NCI-H510A (cell line): ENCODE measurements around the gene CRTAC1.

Experiments
- DNase-seq: peaks from one replicate; lab custom pipeline; 2025; lab: John Stamatoyannopoulos, UW

The CRTAC1 gene

DNA sequence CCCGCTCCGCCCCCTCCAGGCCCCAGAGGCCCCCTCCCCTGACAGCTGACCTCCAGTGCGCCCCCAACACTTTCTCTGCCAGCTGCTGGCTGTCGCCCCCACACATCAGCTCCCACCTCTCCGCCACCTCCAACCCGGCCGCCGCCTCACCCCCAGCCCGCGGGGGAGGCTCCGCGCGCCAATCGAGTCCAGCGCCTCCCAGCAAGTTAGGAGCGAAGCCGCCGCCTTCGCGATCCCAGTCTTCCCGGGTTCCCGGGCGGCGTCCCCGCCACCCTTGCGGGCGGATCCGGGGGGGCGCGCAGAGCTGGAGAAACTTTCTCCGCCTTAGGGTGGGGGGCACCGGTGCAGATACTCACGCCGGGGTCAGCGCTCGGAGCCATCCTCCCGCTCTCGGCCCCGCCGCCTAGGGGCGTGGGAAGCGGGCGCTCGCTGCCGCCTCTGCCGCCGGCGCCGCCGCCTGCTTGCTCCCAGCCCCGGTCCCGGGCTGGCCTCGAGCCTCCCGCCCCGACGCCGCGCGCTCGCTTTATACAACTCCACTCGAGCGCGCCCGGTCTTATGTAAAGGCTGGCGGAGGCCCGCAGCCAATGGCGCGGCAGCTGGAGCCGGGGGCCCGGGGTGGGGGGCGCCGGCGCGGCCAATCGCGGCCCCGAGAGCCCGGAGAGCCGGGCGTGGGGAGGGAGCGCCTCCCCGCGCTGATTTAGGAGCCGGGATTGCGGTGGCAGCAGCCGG is at the start of gene CRTAC1:
CRTAC1 (minus strand) TSS at position 529 of the 729 bp plus-strand sequence; CDS start at position 380, 149 bp downstream.
- DNase-seq: peak; percentile 88

- no peak for DNase-seq
Measured at GRCh38 chr10:98078774-98079173, 48.4 kb upstream of the CRTAC1 start.

GRCh38 chr10:98077223-98077622 is 46.8 kb upstream of the CRTAC1 start:
- no peak for DNase-seq

- DNase-seq: no peak
Measured at GRCh38 chr10:98076086-98076485, 45.7 kb upstream of the CRTAC1 start.

DNA sequence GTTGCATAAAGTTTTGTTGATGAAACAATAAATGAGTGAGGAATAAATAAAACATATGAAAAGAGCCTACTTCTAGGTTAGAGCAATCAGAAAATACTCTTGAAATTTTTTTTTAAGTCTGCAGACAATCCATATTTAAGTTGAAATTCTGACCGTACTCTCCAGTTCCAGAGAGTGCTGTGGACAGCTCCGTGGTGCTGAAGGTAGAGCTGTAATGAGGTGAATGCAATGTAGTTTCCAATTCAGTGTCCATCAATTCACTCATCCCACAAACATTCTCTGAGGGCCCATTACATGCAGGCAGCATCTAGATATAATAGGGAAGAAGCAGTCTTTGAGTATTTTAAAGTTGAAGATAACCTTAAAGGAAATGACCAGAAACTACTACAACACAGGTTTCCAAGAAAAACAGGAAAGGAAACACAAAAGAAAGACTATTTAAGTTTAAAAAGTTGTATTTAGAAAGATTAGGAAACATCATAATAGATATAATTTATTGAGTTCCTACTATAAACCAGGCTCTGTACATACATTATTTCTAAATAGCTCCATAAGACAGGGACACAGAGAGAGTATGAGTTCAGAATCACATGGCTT is 44.0 kb upstream of the CRTAC1 start:
- no peak for DNase-seq

DNA sequence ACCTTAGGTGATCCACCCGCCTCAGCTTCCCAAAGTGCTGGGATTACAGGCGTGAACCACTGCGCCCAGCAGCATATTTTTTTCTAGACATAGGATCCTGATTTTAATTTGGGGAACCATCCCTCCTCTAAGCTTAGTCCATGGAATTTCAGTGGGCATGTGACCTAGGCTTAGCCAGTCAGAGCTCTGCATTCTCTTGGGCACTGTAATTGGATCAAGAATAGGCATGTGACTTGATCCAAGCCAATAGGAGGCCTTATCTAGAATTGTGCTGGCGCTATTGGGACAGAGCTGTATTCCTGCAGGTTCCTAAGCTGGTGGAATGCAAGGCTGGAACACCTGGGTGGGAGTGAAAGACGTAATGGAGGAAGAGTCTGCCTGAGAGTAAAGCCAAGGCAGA is 36.7 kb upstream of the CRTAC1 start:
- DNase-seq: no peak

DNA sequence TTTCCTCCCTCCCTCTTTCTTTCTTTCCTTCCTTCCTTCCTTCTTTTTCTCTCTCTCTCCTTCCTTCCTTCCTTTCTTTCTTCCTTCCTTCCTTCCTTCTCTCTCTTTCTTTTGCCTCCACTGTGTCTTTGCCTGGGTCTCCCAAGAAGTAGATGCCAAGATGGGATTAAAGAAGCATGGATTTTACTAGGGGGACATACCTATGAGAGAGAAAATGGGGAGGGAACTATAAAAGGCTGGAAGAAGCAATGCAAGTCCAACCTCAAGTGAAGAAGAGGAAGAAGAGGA is 33.3 kb upstream of the CRTAC1 start:
- DNase-seq: no peak

GRCh38 chr10:98062424-98062823 is 32.0 kb upstream of the CRTAC1 start:
- DNase-seq: no peak

- no peak for DNase-seq
Measured at GRCh38 chr10:98060079-98060478, 29.7 kb upstream of the CRTAC1 start.

DNA sequence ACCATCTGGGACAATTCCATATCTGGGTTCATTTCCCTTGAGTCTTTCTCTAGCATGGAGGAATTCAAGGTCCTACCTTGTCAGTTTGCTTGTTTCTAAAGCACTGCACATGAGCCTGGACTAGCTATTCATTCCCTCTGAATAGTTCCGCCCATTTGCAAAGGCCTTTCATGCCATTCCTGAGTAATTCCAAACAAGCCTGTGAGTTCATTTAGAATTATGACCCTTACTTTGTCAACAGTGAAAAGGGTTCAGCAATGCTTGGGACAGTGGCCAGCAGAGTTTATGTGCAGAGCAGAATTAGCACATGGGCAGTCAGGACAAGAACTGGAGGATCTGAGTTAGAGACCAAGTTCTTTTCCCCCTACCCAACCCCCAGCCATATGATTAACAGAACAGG is 27.9 kb upstream of the CRTAC1 start:
- DNase-seq: no peak

DNA sequence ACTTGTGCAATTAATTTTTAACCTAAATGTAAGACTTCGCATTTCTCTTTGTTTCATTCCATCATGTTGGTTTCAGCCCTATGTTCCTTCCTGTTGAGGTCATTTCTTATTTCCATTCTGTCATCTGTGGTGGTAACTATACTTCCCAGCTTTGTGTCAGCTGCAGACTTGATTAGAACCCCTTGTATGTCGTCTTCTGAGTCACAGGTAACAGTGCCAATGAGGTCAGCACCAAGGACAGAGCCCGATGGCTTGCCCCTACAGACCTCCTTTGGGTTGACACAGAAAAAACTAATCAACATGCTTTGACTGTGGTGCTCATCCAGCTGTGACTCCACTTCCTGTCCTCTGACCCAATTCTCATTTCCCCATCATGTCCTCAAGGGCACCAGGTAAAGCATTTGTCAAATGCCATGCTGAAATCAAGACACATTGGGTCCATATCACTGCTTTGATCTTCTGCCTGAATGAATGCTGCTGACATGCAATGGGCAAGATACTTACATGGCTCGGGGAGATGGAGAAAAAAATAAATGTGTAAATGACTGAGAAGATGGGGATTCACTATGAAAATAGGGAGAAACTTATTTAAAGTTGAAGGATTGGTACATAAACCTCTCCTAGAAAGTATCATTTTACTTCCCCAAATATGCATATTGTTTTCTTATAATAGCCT is 25.6 kb upstream of the CRTAC1 start:
- no peak for DNase-seq

DNA sequence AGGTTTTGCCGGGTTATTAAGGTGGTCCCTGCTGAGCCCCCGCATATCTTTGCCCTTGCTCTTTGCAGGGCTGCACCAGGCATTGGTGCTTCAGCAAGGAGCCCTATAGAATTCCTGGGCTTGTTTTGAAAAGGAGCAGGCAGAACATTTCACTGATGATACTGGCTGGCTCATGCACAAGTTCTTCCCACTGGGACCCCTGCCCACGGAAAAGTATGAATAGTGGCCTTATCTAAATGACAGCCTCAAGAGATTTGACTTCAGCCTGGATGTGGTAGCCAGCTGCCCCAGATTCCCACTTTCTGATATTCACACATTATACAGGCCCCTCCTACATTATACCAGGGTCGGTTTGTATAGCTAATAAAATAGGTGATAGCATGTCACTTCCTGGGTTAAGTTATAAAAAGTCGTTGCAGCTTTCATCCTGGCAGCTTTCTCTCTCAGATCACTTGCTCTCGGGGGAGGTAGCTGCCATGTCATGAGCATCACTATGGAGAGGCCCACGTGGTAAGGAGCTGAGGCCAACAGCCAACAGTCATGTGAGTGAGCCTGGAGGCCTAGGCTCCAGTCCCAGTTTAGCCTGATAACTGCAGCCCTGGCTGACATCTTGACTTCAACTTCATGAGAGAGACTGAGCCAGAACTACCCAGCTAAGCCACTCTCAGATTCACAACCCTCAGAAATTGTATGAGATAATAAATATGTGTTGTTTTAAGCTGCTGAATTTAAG is 16.8 kb upstream of the CRTAC1 start:
- DNase-seq: no peak

DNA sequence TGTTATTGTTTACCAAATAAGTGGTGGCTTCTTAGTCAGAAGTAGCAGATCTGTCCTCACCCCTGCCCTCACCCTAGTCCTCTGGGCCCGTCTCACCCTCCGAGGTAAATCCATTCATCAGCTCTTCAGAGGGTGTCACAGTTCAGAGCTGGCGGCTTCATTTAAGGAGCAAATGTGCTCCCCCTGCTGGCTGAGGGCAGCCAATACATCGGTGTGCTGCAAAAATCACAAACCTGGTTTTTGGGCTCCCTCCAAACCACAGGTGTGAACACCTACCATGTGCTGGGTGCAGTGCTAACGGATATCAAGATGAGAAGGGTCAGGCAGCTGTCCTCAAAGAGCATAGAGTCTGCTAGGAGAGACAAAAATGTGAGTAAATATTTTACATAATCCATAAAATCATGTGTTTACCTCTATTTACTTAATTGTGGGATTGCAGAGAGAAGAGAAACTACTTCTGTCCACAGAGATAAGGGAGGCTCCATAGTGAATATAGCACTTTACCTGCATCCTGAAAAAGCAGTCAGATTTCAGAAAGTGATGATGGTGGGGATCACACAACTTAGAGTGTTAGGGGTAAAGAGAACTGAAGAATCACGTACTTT is 15.5 kb upstream of the CRTAC1 start:
- peak; percentile 66 for DNase-seq

- peak; percentile 59 for DNase-seq
Measured at GRCh38 chr10:98041352-98042043, 11.1 kb upstream of the CRTAC1 start.

DNA sequence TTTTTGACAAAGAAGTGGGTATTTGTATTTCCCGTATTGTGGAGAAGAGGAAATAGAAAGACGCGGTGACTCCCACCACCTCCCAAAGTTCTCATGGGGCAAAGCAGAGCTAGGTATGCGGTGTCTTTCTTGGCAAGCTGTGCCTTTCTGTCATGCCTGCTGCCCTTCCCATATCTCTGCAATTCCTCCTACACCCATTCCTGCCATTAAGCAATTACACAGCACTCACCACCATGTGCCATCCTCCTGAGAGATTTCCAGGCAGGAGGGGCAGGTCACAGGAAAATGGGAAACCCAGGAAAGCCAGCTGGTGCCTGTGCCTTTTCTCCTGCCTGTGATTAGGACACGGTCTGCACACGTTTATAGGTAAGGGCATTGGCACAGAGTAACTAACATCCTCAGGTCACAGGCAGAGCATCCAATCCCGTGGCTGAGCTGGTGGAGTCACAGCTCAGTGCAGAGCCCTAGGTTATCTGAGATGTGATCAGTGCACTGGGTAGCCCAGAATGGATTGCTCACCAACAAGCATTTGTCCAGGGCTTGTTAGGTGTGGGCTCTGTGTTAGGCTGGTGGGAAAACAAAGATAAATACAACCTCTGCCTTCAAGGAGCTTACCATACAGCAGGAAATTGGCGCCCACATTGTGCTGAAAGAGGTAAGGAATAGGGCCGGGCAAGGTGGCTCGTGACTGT is 9.4 kb upstream of the CRTAC1 start:
- DNase-seq: no peak

DNA sequence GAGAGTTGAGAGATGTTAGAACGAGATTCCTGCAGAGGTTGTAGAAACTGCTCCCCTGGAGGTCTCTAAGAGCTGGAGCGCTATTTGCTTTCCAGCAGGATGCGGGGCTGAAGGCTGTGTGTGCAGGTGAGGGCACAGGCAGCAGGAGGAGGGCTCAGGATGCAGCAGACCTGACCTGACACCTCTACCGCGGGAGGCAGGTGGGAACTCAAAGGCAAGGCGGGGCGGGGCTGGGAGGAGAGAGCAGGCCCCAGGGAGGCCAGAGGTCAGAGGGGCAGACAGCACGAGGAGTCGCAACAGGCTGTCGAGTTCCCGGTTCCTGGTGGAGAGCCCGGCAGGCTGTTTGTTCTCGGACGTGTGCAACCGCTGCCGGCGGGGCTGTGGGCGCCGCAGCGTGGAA is 7.9 kb upstream of the CRTAC1 start:
- peak; percentile 48 for DNase-seq

DNA sequence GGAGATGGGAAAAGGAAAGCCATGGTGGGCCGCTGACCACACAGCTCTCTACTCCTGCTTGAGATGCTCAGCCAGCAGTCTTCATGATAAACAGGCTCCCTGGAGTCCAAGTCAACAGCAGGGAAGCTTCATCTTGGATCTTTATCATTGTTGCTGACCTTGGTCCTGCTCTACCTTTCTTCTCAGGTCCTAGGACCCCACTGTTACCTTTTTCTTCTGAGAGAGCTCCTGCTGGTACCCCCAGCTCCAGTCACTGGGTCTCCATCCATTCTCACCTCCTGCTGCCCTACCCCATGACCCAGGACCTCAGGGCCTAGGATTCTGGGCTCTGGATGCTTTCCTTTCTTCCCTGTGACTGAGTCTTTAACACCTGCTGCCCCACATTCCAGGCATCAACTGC is 5.2 kb upstream of the CRTAC1 start:
- no peak for DNase-seq

- DNase-seq: no peak
Measured at GRCh38 chr10:98033515-98033914, 3.1 kb upstream of the CRTAC1 start.

DNA sequence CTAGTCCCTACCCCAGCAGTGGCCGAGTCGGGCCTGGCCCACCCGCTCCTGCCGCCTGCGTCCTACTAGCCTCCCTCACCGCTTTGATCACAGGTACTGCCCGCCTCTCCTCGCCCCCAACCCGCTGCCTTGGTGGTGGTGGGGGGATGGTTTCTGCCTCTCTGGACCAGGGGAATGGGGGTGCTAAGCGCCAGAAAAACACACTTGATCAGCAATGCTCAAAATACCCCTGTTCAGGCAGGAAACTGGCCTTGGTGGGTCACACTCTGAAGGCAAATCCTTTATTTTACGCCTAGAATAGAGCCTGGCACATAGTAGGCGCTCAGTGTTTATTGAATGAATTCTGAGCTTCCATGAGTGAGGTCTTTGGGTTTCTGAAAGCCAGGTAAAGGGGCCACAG is 1.0 kb upstream of the CRTAC1 start:
- no peak for DNase-seq

- no peak for DNase-seq
Measured at GRCh38 chr10:98030991-98031431, 590 bp upstream of the CRTAC1 start.
